PC-3 (cell line): Measurements from ENCODE around the gene CCDC92B.

Experiments
- CTCF ChIP-seq: fragments of 300-600 bp; sonication (generic); conservative IDR thresholded peaks from 2 replicates; pipeline ENCODE4 v1.5.1; 2017; ENCODE audit warnings: antibody characterized with exemption, low read depth, mild to moderate bottlenecking, low read length
- EZH2phosphoT487 ChIP-seq: fragments of 300-600 bp; sonication (generic); IDR thresholded peaks from 2 replicates; pipeline ENCODE4 v1.6.1; 2018; ENCODE audit warnings: mild to moderate bottlenecking, antibody characterized with exemption, low read length, borderline replicate concordance

GRCh38 chr17:2784864-2785263 lies 35.4 kb upstream of the CCDC92B start:
- TF ChIP-seq CTCF (no peak), EZH2phosphoT487 (no peak)
